ENCODE data around the gene GSE1. TPM values are rescaled to one million over a fixed set of nuclear protein-coding genes. Genes with fewer than 3 reads are reported as not detected.

The GSE1 gene
- total RNA-seq, 4 donors from 2014 or later = 46.7 to 144 (median 96.9) TPM

GRCh38 chr16:85576944-85577343, 36.2 kb upstream of the GSE1 start:
- Histone ChIP-seq H3K27ac (no peak overlapping the region), H3K4me3 (no peak overlapping the region), H3K9me3 (no peaks in the 10 kb centered on the region), H3K36me3 (no peaks in the 10 kb centered on the region), H3K4me1 (peaks cover 55% of the 10 kb centered on the region), H3K27me3 (no peaks in the 10 kb centered on the region)
- WGBS = 82% methylated on average over 2 of the region's 12 CpGs
- DNase-seq (ENCODE audit: low spot score in 2 of 2) = no peak
- TF ChIP-seq POLR2AphosphoS5 (IDR thresholded peaks at IDR 0.05) (no peak), CTCF (IDR thresholded peaks at IDR 0.05) (no peak), EP300 (IDR thresholded peaks at IDR 0.05) (no peak), POLR2A (IDR thresholded peaks at IDR 0.05) (no peak)

- peaks cover 65% of the 10 kb centered on the region for H3K4me1 ChIP-seq
- no peak for DNase-seq (ENCODE audit: low spot score in 2 of 2)
- TF ChIP-seq POLR2AphosphoS5 (IDR thresholded peaks at IDR 0.05) (no peak), CTCF (IDR thresholded peaks at IDR 0.05) (no peak), EP300 (IDR thresholded peaks at IDR 0.05) (no peak), POLR2A (IDR thresholded peaks at IDR 0.05) (no peak)
These were observed 35.1 kb upstream of the GSE1 start for GRCh38 chr16:85577899-85578598.

GRCh38 chr16:85578599-85578948, 34.5 kb upstream of the GSE1 start:
- WGBS = 81% methylated on average over 5 of the region's 5 CpGs
- TF ChIP-seq CTCF (IDR thresholded peaks at IDR 0.05) (no peak), EP300 (IDR thresholded peaks at IDR 0.05) (no peak), POLR2A (IDR thresholded peaks at IDR 0.05) (no peak), POLR2AphosphoS5 (IDR thresholded peaks at IDR 0.05) (no peak)
- H3K4me1 ChIP-seq = peaks cover 66% of the 10 kb centered on the region

More at GRCh38 chr16:85577899-85578598, 35.1 kb upstream of the GSE1 start:
- H3K4me3 ChIP-seq = no peak overlapping the region
- no peaks in the 10 kb centered on the region for H3K36me3 ChIP-seq
- peak overlapping the region; percentile 19 for H3K27ac ChIP-seq
- no peaks in the 10 kb centered on the region for H3K27me3 ChIP-seq
- WGBS = 80% methylated on average over 14 of the region's 20 CpGs
- H3K9me3 ChIP-seq = no peaks in the 10 kb centered on the region

GRCh38 chr16:85579191-85579590, 33.9 kb upstream of the GSE1 start:
- DNase-seq (ENCODE audit: low spot score in 2 of 2) = no peak
- H3K9me3 ChIP-seq = no peaks in the 10 kb centered on the region
- H3K36me3 ChIP-seq = no peaks in the 10 kb centered on the region
- TF ChIP-seq EP300 (IDR thresholded peaks at IDR 0.05) = no peak
- no peak for TF ChIP-seq CTCF (IDR thresholded peaks at IDR 0.05)
- TF ChIP-seq POLR2A (IDR thresholded peaks at IDR 0.05) = no peak
- TF ChIP-seq POLR2AphosphoS5 (IDR thresholded peaks at IDR 0.05) = no peak
- H3K27me3 ChIP-seq = no peaks in the 10 kb centered on the region
- H3K4me1 ChIP-seq = peaks cover 61% of the 10 kb centered on the region
- H3K27ac ChIP-seq = peak overlapping the region; percentile 57
- WGBS = 68% methylated on average over 12 of the region's 13 CpGs
- no peak overlapping the region for H3K4me3 ChIP-seq

More at GRCh38 chr16:85578599-85578948, 34.5 kb upstream of the GSE1 start:
- DNase-seq (ENCODE audit: low spot score in 2 of 2) = no peak
- peak overlapping the region; percentile 57 for H3K27ac ChIP-seq
- no peaks in the 10 kb centered on the region for H3K27me3 ChIP-seq
- H3K4me3 ChIP-seq = no peak overlapping the region
- H3K9me3 ChIP-seq = no peaks in the 10 kb centered on the region
- H3K36me3 ChIP-seq = no peaks in the 10 kb centered on the region

- DNase-seq (ENCODE audit: low spot score in 2 of 2) = no peak
- peak overlapping the region; percentile 57 for H3K27ac ChIP-seq
These were observed 33.1 kb upstream of the GSE1 start for GRCh38 chr16:85579923-85580580.

More at GRCh38 chr16:85579923-85580580, 33.1 kb upstream of the GSE1 start:
- peaks cover 52% of the 10 kb centered on the region for H3K4me1 ChIP-seq
- no peaks in the 10 kb centered on the region for H3K9me3 ChIP-seq
- no peak for TF ChIP-seq EP300 (IDR thresholded peaks at IDR 0.05)
- TF ChIP-seq POLR2A (IDR thresholded peaks at IDR 0.05) = no peak
- TF ChIP-seq CTCF (IDR thresholded peaks at IDR 0.05) = no peak
- TF ChIP-seq POLR2AphosphoS5 (IDR thresholded peaks at IDR 0.05) = no peak
- H3K4me3 ChIP-seq = no peak overlapping the region
- H3K27me3 ChIP-seq = no peaks in the 10 kb centered on the region
- WGBS = 75% methylated on average over 9 of the region's 11 CpGs
- no peaks in the 10 kb centered on the region for H3K36me3 ChIP-seq
